T-helper 17 cell (primary cell): Measurements from ENCODE around the gene FADS3. TPM values are rescaled to one million over a fixed set of nuclear protein-coding genes. Genes with fewer than 3 reads are reported as not detected.

Source experiments
- ATAC-seq: fragments of 150-1000 bp; cut with Tn5 transposase; 2 replicates; pipeline ENCODE4 v1.10.0; 2021; ENCODE audit warnings: mild to moderate bottlenecking, moderate library complexity
- DNase-seq, 3 donors: peaks; one replicate each; pipeline versions ENCODE4 v3.0.0 to v3.0.0-alpha.2; 2020 to 2021
- H3K9me3 ChIP-seq: one replicate; pipeline ENCODE4 v1.7.0; 2013; ENCODE audit warnings: low read length, mild to moderate bottlenecking; ENCODE audit not compliant: control insufficient read depth, poor library complexity, severe bottlenecking
- H3K27ac Mint-ChIP-seq: one replicate; pipeline ENCODE4 v1.8.0; 2022; ENCODE audit warnings: mild to moderate bottlenecking, moderate library complexity, mixed read lengths
- H3K27me3 Mint-ChIP-seq: one replicate; pipeline ENCODE4 v1.8.0; 2022; ENCODE audit warnings: mixed read lengths
- H3K36me3 Mint-ChIP-seq: one replicate; pipeline ENCODE4 v1.8.0; 2022; ENCODE audit warnings: low read depth, mixed read lengths
- H3K4me1 Mint-ChIP-seq: one replicate; pipeline ENCODE4 v1.8.0; 2022; ENCODE audit warnings: mild to moderate bottlenecking, mixed read lengths
- H3K4me3 Mint-ChIP-seq: one replicate; pipeline ENCODE4 v1.8.0; 2022; ENCODE audit warnings: mild to moderate bottlenecking, moderate library complexity, mixed read lengths
- total RNA-seq, 4 donors: library from RNA in 2 of 4; stranded (reverse) in 2 of 4; gene quantifications; one replicate each; pipeline ENCODE4 v1.2.3 and lab custom pipeline; 2022 to 2026

FADS3 gene
- total RNA-seq, 2 donors from 2014 or later, result 8.5 to 14.5 TPM

DNA sequence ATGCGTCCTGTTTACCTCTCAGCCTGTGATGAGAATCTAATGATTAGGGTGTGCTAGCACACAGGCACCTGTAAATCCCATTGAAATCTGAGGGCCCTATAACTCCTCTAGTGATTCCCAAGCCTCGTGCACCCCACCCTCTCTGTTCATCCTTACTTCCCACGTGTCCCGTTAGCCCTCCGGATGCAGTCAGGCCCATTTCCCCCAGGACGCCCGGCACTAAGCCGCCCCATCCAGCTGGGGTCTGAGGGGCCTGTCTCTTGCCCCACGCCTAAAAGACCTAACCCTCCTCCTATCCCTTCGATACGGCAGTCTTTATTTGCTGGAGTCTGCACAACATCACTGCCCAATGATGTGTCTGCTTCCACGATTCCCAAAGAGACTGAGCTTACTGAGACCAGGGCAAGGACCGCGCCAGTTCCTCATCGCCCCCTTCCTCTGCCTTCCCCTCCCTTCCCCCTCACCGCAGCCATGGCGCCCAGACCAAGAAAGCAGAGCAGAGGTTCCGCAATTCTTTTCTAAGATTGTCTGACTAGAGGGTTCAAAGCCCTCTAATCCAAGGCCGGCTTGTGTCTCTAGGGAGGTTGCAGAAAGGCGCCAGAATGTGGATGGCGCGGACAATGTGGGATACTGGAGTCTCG is 64.3 kb downstream of the FADS3 start:
- DNase-seq (no peak), ATAC-seq (peak; percentile 7)
- Mint-ChIP-seq H3K27ac (peak overlapping the region; percentile 29), H3K27me3 (peaks cover 16% of the 10 kb centered on the region), H3K36me3 (peaks cover 4% of the 10 kb centered on the region), H3K4me3 (peak overlapping the region; percentile 91), H3K4me1 (peaks cover 27% of the 10 kb centered on the region)
- no peaks in the 10 kb centered on the region for H3K9me3 ChIP-seq

Other genes starting within 250 kb of the FADS3 start
- gene DAGLA, start 211.2 kb downstream of the FADS3 start, total RNA-seq, result 1 to 10 TPM; 1.3 to 2.1 TPM
- gene MYRF, start 138.9 kb downstream of the FADS3 start, total RNA-seq, result 1 to 10 TPM in 1 of 2 donors, under 1 TPM in 1; 0.47 to 1.5 TPM
- 10 to 100 TPM; 68.4 to 77.6 TPM for gene TMEM258, start 98.9 kb downstream of the FADS3 start, total RNA-seq
- gene FEN1, start 98.6 kb downstream of the FADS3 start, total RNA-seq, result 10 to 100 TPM in 1 of 2 donors, 1 to 10 TPM in 1; 9.7 to 13.0 TPM
- 1 to 10 TPM; 1.2 to 4.6 TPM for gene FADS1, start 74.5 kb downstream of the FADS3 start, total RNA-seq
- gene FADS2, start 63.2 kb downstream of the FADS3 start, total RNA-seq, result 10 to 100 TPM in 1 of 2 donors, 1 to 10 TPM in 1; 5.2 to 15.7 TPM
- not detected for gene RAB3IL1, start 26.0 kb upstream of the FADS3 start, total RNA-seq
- gene BEST1, start 58.8 kb upstream of the FADS3 start, total RNA-seq, result under 1 TPM; 0.26 to 0.35 TPM
- gene FTH1, start 76.1 kb upstream of the FADS3 start, total RNA-seq, result 1,000 to 10,000 TPM; 1,744 to 2,260 TPM
- gene INCENP, start 232.5 kb upstream of the FADS3 start, total RNA-seq, result 10 to 100 TPM; 15.9 to 22.3 TPM